Effector CD4-positive, alpha-beta T cell (primary cell): ENCODE data around the gene ZNF236.

Experiments used
- DNase-seq: peaks from one replicate; pipeline ENCODE4 v3.0.0-alpha.2; 2020

Gene ZNF236

GRCh38 chr18:76991021-76991688 is 168.8 kb downstream of the ZNF236 start:
- DNase-seq, result no peak

DNA sequence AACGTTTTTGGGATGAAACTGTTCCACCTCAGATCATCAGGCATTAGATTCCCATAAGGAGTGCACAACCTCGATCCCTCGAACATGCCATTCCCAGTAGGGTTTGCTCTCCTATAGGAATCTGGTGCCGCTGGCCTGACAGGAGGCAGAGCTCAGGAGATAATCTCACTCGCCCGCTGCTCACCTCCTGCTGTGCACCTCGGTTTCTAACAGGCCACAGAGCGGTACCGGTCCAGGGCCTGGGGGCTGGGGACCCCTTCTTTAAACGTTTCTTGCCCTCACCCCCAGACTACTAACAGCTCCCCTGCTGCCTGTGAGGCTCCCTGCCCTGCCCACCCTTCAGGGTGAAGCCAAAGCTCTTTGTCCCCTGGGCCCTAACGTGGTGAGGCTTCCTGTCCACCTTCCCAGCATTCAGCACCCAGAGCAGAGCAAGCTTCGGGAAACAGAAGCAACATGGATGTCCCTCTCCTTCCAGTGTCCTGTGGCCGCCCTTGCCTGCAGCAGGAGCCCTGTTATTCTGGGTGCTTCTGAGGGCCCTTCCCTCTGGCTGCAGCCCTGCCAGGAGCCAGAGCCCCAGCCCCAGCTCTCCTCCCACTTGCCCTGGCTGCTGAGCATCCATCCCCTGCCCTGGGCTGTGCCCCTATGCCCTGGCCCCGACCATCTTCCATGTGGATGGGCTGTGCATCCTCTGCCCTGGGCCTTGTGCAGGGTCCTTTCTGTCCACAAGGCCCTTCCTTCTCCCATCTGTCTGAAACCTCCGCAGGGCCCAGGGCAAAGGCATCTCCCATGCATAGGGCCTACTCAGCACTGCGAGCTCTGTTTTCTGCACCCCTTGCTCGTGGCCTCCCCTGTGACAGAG is 170.1 kb downstream of the ZNF236 start:
- no peak for DNase-seq

- DNase-seq, result no peak
These were observed 170.7 kb downstream of the ZNF236 start for GRCh38 chr18:76993085-76993382.

DNA sequence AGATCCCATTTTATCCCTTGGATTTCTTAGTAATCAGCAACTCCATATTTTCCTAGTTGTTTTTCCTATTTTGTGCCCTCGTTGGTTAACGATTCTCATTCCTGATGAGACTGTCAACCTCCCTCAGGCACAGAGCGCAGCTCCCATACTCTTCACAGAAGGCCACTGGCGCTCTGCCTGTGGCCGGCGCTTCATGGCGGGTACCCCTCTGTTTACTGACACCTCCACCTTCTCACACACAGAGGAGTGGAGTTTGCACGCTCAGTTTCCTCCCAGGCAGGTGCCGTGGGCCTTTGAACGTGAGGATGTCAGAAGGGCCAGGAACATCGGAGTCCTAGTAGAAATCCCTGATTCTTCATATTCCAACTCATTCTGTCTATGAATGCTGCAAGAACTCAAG is 171.2 kb downstream of the ZNF236 start:
- no peak for DNase-seq

DNA sequence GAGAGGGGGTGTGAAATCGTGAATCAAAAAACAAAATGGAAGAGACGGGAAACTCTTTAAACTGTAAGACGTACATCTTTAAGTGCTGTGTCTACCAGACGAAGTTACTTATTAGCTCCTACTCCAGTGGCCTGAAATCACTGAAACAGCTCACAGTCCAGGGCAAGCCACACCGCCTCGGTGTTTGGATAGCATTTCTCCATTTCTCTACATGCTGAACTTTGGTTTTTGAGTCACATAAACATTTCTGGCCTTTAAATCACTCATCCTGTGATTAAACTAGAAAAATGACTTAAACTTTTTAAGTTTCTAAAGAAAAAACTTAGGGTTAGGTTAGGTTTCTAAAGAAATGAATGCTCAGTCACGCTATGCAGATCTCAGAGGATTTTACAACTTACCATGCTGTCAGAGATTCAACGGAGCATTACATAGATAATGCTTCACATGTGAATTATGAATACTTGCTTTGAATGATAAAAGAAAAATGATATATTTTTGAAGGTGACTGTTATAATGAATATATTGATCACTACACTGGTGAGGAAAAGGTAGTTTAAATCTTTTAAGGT is 171.8 kb downstream of the ZNF236 start:
- no peak for DNase-seq

DNA sequence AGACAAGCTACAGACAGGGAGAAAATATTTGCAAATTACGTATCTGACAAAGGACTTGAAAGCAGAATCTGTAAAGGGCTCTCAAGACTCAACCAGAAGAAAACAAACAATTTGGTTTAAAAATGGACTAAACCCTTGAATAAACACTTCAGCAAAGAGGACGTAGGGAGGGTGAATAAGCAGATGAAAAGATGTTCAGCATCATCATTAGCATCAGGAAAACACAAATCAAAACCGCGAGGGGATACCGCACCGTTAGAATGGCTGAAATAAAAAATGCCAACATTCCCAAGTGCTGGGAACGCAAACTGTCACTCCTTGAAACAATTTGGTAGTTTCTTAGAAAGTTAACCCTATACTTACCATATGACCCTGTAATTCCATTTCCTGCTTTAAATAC is 173.5 kb downstream of the ZNF236 start:
- DNase-seq, result no peak

GRCh38 chr18:76996429-76996828 is 174.1 kb downstream of the ZNF236 start:
- DNase-seq, result no peak

DNA sequence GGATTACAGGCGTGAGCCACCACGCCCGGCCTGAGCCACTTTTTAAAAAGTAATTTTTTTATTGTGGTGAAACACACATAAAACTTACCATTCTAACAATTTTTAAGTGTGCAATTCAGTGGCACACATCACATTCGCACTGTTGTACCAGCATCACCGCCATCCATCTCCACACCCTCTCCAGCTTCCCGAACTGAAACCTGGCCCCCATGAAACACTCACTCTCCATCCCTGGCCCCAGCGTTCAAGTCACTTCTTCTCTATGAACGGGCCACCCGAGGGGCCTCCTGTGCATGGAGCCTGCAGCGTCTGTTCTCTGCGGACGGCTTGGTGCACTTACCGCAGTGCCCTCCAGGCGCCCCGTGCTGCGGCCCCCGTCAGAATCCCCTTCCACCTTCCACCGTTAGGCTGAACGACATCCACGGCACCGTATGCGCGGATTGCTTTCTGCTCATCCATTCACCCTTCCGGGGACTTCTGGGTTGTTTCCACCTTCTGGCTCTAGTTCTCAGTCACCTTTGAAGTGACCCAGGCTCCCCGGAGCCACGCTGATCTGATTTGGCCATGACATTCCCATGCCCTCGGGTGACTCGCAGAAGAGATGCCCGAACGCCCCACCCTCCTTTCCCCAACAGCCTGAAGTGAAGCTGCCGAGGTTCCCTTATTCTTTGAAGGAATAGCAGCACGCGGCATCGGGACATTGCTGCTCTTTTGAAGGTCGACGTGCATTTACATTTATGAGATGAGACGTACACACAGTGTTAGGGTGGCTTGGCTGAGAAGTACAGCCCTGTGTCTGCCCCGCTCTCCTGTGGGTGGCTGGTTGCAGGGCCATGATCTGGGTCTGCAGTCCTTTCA is 175.8 kb downstream of the ZNF236 start:
- DNase-seq, result no peak

- no peak for DNase-seq
These were observed 176.7 kb downstream of the ZNF236 start for GRCh38 chr18:76999077-76999476.

DNA sequence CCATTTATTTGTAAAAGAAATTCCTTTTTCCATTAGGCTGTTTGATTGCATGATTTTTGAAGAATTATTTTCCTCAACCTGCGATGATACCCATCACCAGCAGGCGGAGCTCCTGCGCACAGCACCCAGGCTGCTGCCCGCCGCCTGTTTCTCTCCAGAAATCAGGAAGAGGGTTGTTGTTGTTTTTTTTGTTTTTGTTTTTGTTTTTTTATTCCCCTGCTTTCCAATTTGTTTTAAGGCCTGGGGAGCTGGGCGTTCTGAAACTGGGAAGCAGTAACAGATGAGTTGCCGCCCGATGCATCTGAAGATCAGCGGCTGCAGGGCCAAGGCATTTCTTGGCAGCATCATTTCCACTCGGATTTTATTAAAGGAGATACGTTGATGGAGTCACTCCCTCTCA is 178.2 kb downstream of the ZNF236 start:
- peak; percentile 45 for DNase-seq

DNA sequence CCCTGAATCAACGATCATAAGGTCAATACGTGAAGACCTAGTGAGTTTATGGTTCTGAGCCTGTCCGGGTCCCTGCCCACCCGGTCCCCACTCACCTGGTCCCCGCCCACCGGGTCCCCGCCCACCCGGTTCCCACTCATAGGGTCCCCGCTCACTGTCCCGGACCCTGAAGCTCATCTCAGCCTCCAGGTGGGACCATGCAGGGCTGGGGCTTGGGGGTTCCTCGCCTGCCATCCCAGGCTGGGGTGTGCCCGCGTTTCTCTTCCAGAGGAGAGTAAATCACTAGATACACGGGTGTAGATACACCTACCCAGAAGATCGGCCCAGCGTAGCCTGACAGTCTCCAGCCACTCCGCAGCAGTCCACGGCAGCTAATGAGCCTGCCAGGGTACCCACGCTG is 178.7 kb downstream of the ZNF236 start:
- no peak for DNase-seq

GRCh38 chr18:77001979-77002378 is 179.6 kb downstream of the ZNF236 start:
- no peak for DNase-seq

DNA sequence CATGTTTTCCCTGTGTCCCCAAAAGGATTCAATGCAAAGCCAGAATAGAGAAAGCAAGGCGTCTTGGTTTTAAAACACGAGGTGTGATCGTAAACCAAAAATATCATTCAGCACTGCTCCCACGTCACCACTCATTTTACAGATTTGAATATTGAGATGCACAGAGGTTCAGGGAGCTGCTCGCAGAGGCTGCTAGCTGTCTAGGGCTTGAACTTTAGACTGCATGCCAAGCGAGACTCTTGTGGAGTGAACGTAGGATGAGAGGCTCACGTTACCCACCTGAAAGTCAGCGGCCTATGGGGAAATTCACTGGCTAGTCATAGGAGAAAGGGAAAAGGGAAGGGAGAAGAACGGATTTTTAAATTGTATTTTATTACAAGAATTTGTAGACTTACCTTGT is 180.1 kb downstream of the ZNF236 start:
- DNase-seq, result no peak

- DNase-seq, result no peak
These were observed 181.0 kb downstream of the ZNF236 start for GRCh38 chr18:77003316-77003715.

DNA sequence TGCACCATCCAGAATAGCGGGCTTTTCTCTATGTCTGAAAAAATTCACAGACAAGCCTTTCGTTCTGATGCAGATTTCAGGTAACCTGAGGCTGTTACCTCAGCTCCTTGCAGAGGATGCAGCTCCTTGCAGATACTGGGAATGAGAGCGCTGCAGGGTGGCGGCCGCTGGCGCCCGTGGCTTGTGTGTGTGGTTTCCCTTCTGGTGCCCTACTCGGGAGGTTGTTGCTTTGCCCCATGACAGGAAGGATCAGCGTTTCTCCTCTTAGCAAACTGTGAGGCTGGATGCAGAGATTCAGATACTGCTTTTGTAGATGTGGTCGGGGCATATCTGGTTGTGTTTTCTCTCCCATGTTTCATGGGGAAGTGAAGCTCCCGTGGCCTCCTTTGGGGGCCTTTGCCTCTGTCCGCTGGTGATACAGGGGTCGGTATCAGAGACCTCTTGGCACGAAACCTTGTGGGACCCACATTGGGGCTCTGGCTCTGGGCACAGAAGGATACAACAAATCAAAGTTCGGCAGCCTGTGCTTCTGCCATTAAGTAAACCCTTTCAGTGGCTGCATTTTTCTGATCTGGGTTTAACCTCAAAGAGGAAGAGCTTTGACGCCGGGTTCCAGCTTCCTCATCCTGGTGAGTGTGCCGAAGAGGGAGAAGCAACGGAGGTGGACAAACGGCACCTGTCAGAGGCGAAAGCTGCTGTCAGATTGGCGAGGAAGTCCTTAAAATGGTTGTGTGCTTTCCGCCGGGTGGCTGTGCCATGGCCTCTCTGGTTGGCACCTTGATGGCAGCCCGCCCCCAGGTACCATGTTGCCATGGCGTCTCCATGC is 182.4 kb downstream of the ZNF236 start:
- no peak for DNase-seq

DNA sequence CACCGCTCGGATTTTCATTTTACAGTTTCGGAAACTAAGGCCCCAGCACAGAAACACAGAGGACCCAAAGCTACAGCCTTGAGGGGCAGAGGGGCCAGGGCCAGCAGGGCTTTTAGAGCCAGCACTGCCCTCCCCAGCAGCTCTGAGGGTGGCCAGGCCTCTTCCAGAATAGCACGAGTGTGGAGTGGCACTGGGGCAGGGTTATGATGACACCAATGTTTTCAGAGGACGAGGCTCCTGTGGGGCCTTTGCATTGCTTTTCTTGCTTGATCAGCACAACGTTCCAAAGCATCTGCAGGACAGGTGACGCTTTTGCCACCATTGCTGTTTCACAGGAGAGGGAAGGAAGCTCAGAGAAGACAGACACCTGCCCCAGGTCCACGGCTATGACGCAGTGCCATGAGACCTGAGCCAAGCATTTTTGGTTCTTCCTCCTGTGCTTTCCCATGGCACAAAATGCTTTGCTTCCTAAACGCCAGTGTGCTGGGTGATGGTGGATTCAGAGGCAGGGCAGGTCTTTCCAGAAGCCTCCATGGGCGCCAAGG is 183.4 kb downstream of the ZNF236 start:
- no peak for DNase-seq

DNA sequence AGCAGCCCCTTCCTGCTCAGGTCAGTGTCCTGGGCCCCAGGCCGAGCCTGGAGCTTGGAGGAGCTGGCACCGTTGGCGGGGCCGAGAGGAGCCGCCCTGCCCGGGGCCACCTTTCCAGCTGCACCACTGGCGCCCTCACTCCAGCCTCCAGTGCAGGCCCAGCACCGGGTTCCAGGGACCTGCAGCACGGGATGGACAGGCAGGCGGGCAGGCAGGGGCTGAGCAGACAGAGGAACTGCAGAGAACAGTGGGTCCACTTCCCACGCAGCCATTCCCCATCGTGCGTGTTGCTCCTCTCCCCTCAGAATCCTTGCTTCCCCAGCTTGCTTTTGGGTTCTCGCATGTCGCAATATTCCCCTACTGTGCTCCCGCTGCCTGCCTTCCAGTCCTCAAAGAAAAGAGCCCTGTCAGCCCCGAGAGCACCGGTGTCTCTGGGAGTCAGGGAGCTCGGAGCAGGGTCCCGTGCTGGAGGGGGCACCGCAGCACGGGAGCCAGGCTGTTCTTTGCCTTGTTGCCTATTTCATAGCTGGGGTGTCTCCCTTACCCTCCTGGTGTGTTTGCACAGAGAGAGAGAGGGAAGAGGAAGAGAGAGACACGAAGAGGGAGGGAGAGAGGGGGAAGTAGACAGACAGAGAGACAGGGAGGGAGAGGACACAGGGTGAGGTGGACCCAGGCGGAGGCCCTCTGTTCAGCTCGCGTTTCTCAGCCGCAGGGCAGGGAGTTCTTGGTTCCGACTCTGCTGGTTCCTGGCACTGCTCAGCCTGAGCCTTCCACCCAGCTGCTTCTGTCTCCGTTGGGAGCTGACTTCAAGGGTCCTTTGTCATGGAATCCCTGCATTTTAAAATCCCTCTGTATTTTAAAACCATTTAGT is 184.2 kb downstream of the ZNF236 start:
- DNase-seq, result no peak

GRCh38 chr18:77007251-77007650 is 184.9 kb downstream of the ZNF236 start:
- no peak for DNase-seq

DNA sequence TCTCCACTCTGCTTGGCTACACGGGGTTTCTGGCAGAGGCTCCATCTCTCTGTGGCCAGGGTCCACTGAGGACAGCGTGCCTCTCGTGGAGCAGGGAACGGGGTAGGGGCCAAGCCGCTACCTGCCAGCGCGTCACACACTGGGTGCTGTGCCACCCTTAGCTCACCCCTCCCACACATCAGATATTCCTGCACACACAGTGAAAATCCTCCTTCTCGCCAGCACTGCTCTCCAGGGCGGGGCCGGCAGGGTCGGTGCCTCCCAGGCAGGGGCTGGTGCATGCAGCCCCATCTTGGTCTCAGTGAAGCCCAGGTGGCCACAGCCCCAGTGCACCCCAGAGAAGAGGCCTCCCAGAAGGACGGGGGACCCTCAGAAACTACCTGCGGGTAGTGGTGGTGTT is 185.6 kb downstream of the ZNF236 start:
- DNase-seq, result no peak

DNA sequence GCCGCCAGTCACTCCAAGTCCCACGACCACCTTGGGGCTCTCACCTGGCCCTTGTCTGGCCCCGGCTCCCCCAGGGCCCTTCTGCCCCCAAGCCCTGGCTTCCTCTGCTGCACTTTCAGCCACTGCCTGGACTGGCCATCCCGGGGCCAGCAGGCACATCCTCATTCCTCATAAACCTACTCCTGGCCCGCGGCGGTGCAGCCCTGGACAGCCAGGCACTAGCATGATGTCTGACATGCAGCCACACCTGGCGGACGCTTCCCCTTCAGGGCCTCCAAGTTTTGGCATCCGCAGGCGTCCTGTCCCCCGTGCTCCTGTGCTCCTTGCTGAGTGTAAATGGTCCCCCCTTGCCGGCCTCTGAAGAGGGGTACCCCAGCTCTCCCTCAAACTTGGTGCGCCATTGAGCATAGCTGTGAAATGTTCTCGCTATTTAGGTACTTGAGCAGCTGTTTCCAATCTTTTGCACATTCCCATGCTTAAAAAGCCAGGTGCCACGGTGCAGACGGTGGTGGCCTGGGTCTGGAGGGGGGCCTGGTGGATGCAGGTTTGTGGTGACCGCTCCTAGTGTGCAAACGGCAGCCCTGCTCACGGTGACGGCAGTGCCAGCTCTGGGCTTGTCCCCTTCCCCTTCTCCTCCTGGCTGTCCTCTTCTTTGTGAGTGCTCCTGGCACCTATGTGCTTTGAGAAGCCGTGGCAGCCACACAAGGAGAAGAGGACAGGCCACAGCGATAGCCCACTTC is 186.4 kb downstream of the ZNF236 start:
- no peak for DNase-seq
